ENCODE measurements around the gene EHHADH. TPM values are rescaled to one million over a fixed set of nuclear protein-coding genes. Genes with fewer than 3 reads are reported as not detected.

Gene EHHADH
- polyA plus RNA-seq, 2 of the 4 experiments (the other 2 are of a cell fraction), result 5.4 to 7.7 TPM

GRCh38 chr3:185200639-185201038 is 53.2 kb downstream of the EHHADH start:
- H3K4me3 ChIP-seq, result no peak overlapping the region
- ATAC-seq, result no peak
- CTCF ChIA-PET, result interaction anchor here (0.5 kb wide), 1 partner anchor 206 kb away, joined by 7 read pairs; no protein-coding TSS in a partner anchor
- WGBS (ENCODE audit: missing lambda C conversion rate), result 72% methylated on average over 5 of the region's 5 CpGs
- POLR2A ChIA-PET, result no interaction called here
- TF ChIP-seq USF2 (IDR thresholded peaks at IDR 0.05) (no peak), FOXS1 (CRISPR knock-in tag; IDR thresholded peaks at IDR 0.05) (no peak), HDAC2 (IDR thresholded peaks at IDR 0.05) (no peak), ZSCAN20 (CRISPR knock-in tag; IDR thresholded peaks at IDR 0.05) (no peak), ZNF302 (CRISPR knock-in tag; IDR thresholded peaks at IDR 0.05) (no peak), MYC (IDR thresholded peaks at IDR 0.05; ENCODE audit: borderline replicate concordance, low read length) (no peak), HOXB5 (CRISPR knock-in tag; IDR thresholded peaks at IDR 0.05) (no peak), POLR2AphosphoS2 (conservative IDR thresholded peaks at IDR 0.05; ENCODE audit: low read length) (no peak), HEYL (CRISPR knock-in tag; IDR thresholded peaks at IDR 0.05) (no peak), BHLHE40 (IDR thresholded peaks at IDR 0.05; ENCODE audit: low read depth, low read length) (no peak), RCOR1 (IDR thresholded peaks at IDR 0.05; ENCODE audit: low read depth, low read length) (no peak), CBX8 (IDR thresholded peaks at IDR 0.05) (no peak), NPAS2 (CRISPR knock-in tag; IDR thresholded peaks at IDR 0.05; ENCODE audit: borderline replicate concordance) (no peak), GATA3 (IDR thresholded peaks at IDR 0.05; ENCODE audit: borderline replicate concordance) (no peak), NR3C1 (IDR thresholded peaks at IDR 0.05) (no peak), FOSL2 (IDR thresholded peaks at IDR 0.05) (no peak), FOSL2 (CRISPR knock-in tag; IDR thresholded peaks at IDR 0.05) (no peak), CHD4 (IDR thresholded peaks at IDR 0.05; ENCODE audit: borderline replicate concordance) (no peak)
- TF ChIP-seq, protein P1, sequence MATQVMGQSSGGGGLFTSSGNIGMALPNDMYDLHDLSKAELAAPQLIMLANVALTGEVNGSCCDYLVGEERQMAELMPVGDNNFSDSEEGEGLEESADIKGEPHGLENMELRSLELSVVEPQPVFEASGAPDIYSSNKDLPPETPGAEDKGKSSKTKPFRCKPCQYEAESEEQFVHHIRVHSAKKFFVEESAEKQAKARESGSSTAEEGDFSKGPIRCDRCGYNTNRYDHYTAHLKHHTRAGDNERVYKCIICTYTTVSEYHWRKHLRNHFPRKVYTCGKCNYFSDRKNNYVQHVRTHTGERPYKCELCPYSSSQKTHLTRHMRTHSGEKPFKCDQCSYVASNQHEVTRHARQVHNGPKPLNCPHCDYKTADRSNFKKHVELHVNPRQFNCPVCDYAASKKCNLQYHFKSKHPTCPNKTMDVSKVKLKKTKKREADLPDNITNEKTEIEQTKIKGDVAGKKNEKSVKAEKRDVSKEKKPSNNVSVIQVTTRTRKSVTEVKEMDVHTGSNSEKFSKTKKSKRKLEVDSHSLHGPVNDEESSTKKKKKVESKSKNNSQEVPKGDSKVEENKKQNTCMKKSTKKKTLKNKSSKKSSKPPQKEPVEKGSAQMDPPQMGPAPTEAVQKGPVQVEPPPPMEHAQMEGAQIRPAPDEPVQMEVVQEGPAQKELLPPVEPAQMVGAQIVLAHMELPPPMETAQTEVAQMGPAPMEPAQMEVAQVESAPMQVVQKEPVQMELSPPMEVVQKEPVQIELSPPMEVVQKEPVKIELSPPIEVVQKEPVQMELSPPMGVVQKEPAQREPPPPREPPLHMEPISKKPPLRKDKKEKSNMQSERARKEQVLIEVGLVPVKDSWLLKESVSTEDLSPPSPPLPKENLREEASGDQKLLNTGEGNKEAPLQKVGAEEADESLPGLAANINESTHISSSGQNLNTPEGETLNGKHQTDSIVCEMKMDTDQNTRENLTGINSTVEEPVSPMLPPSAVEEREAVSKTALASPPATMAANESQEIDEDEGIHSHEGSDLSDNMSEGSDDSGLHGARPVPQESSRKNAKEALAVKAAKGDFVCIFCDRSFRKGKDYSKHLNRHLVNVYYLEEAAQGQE (IDR thresholded peaks at IDR 0.05), result no peak
- TF ChIP-seq, protein P2, sequence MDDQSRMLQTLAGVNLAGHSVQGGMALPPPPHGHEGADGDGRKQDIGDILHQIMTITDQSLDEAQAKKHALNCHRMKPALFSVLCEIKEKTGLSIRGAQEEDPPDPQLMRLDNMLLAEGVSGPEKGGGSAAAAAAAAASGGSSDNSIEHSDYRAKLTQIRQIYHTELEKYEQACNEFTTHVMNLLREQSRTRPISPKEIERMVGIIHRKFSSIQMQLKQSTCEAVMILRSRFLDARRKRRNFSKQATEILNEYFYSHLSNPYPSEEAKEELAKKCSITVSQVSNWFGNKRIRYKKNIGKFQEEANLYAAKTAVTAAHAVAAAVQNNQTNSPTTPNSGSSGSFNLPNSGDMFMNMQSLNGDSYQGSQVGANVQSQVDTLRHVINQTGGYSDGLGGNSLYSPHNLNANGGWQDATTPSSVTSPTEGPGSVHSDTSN (IDR thresholded peaks at IDR 0.05), result no peak
- no peak overlapping the region for H3K4me2 ChIP-seq
- no peaks in the 10 kb centered on the region for H3K4me1 ChIP-seq
- no peak overlapping the region for H3K27ac ChIP-seq
- DNase-seq (ENCODE audit: low read depth in 1 of 2, low spot score in 1 of 2), result no peak
- FAIRE-seq, result no peak
- H3K9me3 ChIP-seq, result no peaks in the 10 kb centered on the region

DNA sequence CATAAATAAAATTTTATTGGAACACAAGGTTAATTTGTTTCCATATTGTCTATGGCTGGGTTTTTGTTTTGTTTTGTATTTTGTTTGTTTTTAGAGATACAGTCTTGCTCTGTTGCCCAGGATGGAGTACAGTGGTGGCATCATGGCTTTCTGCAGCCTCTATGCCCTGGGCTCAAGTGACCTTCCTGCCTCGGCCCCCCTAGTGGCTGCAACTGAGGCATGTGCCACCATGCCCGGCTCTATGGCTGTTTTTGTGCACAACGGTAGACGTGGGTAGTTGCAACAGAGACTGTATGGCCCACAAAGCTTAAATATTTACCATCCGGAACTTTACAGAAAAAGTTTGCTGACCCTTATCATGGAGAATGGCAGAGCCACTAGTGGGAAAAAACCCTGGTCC is 54.2 kb downstream of the EHHADH start:
- H3K4me3 ChIP-seq, result no peak overlapping the region
- FAIRE-seq (no peak), DNase-seq (ENCODE audit: low read depth in 1 of 2, low spot score in 1 of 2) (no peak), ATAC-seq (no peak)
- H3K9me3 ChIP-seq, result no peaks in the 10 kb centered on the region
- POLR2A ChIA-PET, result no interaction called here
- H3K27ac ChIP-seq, result no peak overlapping the region
- CTCF ChIA-PET, result no interaction called here
- TF ChIP-seq EHF (CRISPR knock-in tag; IDR thresholded peaks at IDR 0.05) (no peak), JUN (IDR thresholded peaks at IDR 0.05) (no peak), SREBF2 (IDR thresholded peaks at IDR 0.05) (no peak), SMC3 (IDR thresholded peaks at IDR 0.05) (no peak), FOSB (CRISPR knock-in tag; IDR thresholded peaks at IDR 0.05) (no peak), KDM5A (IDR thresholded peaks at IDR 0.05) (no peak), ESRRA (IDR thresholded peaks at IDR 0.05; ENCODE audit: borderline replicate concordance, low read length) (no peak), ATOH8 (CRISPR knock-in tag; IDR thresholded peaks at IDR 0.05; ENCODE audit: low read depth) (no peak), NR3C1 (IDR thresholded peaks at IDR 0.05) (no peak)
- H3K4me2 ChIP-seq, result no peak overlapping the region
- WGBS (ENCODE audit: missing lambda C conversion rate), result 82% methylated on average over 5 of the region's 5 CpGs
- no peaks in the 10 kb centered on the region for H3K4me1 ChIP-seq
